ENCODE measurements around the gene HPRT1. TPM values are rescaled to one million over a fixed set of nuclear protein-coding genes. Genes with fewer than 3 reads are reported as not detected.

HPRT1 gene
- total RNA-seq, 2 donors from 2014 or later: 30.6 to 49.6 TPM

DNA sequence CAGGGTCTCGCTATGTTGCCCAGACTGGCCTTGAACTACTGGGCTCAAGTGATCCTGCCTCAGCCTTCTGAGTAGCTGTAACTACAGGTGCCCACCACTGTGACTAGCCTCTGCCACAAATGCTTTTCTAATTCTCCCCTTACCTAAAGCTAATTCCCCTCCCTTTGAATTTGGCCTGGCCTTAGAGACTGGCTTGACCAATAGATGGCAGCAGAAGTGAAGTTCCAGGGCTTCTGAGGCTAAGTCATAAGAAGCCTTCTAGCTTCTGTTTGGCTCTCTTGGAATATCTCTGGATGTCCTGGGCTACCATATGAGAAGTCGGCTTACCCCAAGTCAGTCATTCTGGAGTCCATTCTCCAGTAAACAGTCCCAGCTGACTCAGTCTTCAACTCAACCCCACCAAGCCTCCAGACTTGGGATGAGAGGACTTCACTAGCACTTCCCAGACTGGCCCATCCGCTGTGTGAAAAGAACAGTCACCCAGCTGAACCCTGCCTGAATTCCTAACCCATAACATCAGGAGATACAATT lies 61.0 kb downstream of the HPRT1 start:
- Histone ChIP-seq H3K4me1 (no peaks in the 10 kb centered on the region), H3K9me3 (no peaks in the 10 kb centered on the region), H3K4me3 (no peak overlapping the region), H3K9ac (ENCODE audit: low read depth in 2 of 2, low read length in 2 of 2) (no peak overlapping the region), H3K27ac (no peak overlapping the region), H3K36me3 (no peaks in the 10 kb centered on the region), H3K27me3 (no peaks in the 10 kb centered on the region)
- peak; percentile 31 for TF ChIP-seq CTCF (IDR thresholded peaks at IDR 0.05)
- peak; percentile 27 for DNase-seq
- intact Hi-C loops (cut with DNase I): loop anchor here (10.0 kb wide), 1 partner anchor 244 kb away; no protein-coding TSS in a partner anchor

DNA sequence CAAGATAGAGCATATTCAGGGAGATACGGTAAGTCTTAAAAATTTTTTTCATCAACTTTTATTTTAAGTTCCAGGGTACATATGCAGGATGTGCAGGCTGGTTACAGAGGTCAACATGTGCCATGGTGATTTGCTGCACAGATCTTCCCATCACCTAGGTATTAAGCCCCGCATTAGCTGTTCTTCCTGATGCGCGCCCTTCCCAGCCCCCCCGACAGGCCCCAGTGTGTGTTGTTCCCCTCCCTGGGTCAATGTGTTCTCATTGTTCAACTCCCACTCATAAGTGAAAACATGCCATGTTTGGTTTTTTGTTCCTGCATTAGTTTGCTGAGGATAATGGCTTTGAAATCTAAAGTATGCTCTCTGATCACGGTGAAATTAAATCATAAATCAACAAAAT lies 64.2 kb downstream of the HPRT1 start:
- no peaks in the 10 kb centered on the region for H3K9me3 ChIP-seq
- H3K4me3 ChIP-seq: no peak overlapping the region
- no peaks in the 10 kb centered on the region for H3K4me1 ChIP-seq
- no peak for DNase-seq
- no peak overlapping the region for H3K27ac ChIP-seq
- no peak for TF ChIP-seq CTCF (IDR thresholded peaks at IDR 0.05)
- H3K36me3 ChIP-seq: no peaks in the 10 kb centered on the region
- no peak overlapping the region for H3K9ac ChIP-seq (ENCODE audit: low read depth in 2 of 2, low read length in 2 of 2)
- no peaks in the 10 kb centered on the region for H3K27me3 ChIP-seq
- intact Hi-C loops (cut with DNase I): loop anchor here (10.0 kb wide), 1 partner anchor 241 kb away; no protein-coding TSS in a partner anchor

DNA sequence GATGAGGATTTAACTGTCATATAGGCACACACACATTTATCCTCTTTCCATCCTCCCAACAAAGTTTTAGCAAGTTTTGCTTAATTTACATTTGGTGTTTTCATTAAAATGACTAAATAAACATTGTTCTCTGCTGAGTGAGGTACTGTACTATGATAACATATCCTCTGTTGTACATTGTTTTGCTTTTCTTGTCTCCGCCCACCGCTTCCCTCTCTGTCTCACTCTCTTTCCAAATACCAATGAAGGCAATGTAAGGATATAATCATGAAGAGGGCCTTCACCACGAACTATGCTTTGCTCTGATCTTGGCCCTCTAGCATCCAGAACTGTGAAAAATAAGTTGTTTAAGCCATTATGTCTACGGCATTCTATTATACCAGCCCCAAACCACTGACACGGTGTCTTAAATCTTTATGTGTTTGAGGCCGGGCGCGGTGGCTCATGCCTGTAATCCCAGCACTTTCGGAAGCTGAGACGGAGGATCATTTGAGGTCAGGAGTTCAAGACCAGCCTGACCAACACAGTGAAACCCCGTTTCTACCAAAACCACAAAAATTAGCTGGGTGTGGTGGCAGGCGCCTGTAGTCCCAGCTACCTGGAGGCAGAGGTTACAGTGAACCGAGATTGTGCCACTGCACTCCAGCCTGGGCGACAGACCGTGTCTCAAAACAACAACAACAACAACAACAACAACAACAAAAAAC lies 65.3 kb downstream of the HPRT1 start:
- Histone ChIP-seq H3K27ac (no peak overlapping the region), H3K27me3 (no peaks in the 10 kb centered on the region), H3K9ac (ENCODE audit: low read depth in 2 of 2, low read length in 2 of 2) (no peak overlapping the region), H3K9me3 (no peaks in the 10 kb centered on the region), H3K4me3 (no peak overlapping the region), H3K36me3 (no peaks in the 10 kb centered on the region), H3K4me1 (no peaks in the 10 kb centered on the region)
- TF ChIP-seq CTCF (IDR thresholded peaks at IDR 0.05): no peak
- intact Hi-C loops (cut with DNase I): loop anchor here (10.0 kb wide), 1 partner anchor 240 kb away; no protein-coding TSS in a partner anchor
- DNase-seq: no peak

GRCh38 chrX:134526399-134526798 lies 66.4 kb downstream of the HPRT1 start:
- H3K4me3 ChIP-seq: no peak overlapping the region
- no peak overlapping the region for H3K9ac ChIP-seq (ENCODE audit: low read depth in 2 of 2, low read length in 2 of 2)
- no peaks in the 10 kb centered on the region for H3K9me3 ChIP-seq
- no peak overlapping the region for H3K27ac ChIP-seq
- DNase-seq: no peak
- no peaks in the 10 kb centered on the region for H3K27me3 ChIP-seq
- TF ChIP-seq CTCF (IDR thresholded peaks at IDR 0.05): no peak
- intact Hi-C loops (cut with DNase I): loop anchor here (10.0 kb wide), 1 partner anchor 238 kb away; no protein-coding TSS in a partner anchor
- no peaks in the 10 kb centered on the region for H3K36me3 ChIP-seq
- no peaks in the 10 kb centered on the region for H3K4me1 ChIP-seq

DNA sequence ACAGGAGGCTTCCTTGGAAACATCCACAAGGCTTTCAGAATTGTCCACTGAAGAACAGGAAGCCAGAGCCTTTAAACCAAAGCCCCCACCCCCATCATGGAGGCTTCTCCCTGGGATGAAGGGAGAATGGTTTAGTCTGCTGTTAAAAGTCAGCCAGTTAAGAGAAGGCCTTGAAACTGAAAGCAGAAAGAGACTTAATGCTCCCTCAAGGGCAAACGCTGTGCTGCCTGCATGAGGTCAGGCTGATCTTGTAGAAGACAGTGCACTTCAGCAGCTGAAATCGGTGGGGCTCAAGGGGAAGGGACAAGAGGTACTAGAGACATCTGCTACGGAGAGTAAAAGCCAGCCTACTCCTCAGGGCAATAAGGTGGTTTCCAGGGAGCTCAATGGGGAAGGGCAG lies 69.0 kb downstream of the HPRT1 start:
- Histone ChIP-seq H3K4me1 (no peaks in the 10 kb centered on the region), H3K4me3 (no peak overlapping the region), H3K27me3 (no peaks in the 10 kb centered on the region), H3K27ac (no peak overlapping the region), H3K9me3 (no peaks in the 10 kb centered on the region), H3K9ac (ENCODE audit: low read depth in 2 of 2, low read length in 2 of 2) (no peak overlapping the region), H3K36me3 (no peaks in the 10 kb centered on the region)
- intact Hi-C loops (cut with DNase I): loop anchor here (10.0 kb wide), 1 partner anchor 236 kb away; no protein-coding TSS in a partner anchor
- no peak for TF ChIP-seq CTCF (IDR thresholded peaks at IDR 0.05)
- DNase-seq: no peak
